Skeletal muscle tissue (tissue), 4 donors: ENCODE results near the gene CYFIP1. TPM values are rescaled to one million over a fixed set of nuclear protein-coding genes. Genes with fewer than 3 reads are reported as not detected.
A peak's percentile ranks its signal among the peaks of the same experiment; 100 is the strongest.

ENCODE experiments used
- H3K27ac ChIP-seq: one replicate; pipeline ENCODE4 v1.7.0; 2013; ENCODE audit warnings: mild to moderate bottlenecking, low read depth, low read length, inconsistent platforms
- H3K27me3 ChIP-seq, 3 donors: one replicate each; pipeline ENCODE4 v1.7.0; 2013; ENCODE audit warnings: low read length in 3 of 3; ENCODE audit not compliant: control insufficient read depth in 3 of 3, insufficient read depth in 3 of 3
- H3K36me3 ChIP-seq, 3 donors: one replicate each; pipeline ENCODE4 v1.7.0; 2013; ENCODE audit warnings: low read length in 3 of 3; ENCODE audit not compliant: control insufficient read depth in 3 of 3, insufficient read depth in 3 of 3
- H3K4me1 ChIP-seq, 3 donors: one replicate each; pipeline ENCODE4 v1.7.0; 2013; ENCODE audit warnings: low read length in 3 of 3, mild to moderate bottlenecking in 3 of 3; ENCODE audit not compliant: control insufficient read depth in 3 of 3, insufficient read depth in 3 of 3
- H3K4me3 ChIP-seq, 3 donors: one replicate each; pipeline ENCODE4 v1.7.0; 2013; ENCODE audit warnings: low read length in 3 of 3
- H3K9ac ChIP-seq, 3 donors: one replicate each; pipeline ENCODE4 v1.7.0; 2013; ENCODE audit warnings: low read length in 3 of 3, mild to moderate bottlenecking in 3 of 3, moderate library complexity in 2 of 3, low read depth in 1 of 3
- H3K9me3 ChIP-seq, 3 donors: one replicate each; pipeline ENCODE4 v1.7.0; 2013; ENCODE audit warnings: low read length in 3 of 3; ENCODE audit not compliant: control insufficient read depth in 3 of 3
- total RNA-seq: library from RNA; depleted of rRNA; stranded (reverse); fragments of >200 nt; gene quantifications from one replicate; pipeline ENCODE4 v1.2.3, GENCODE V29; 2014
- donor health status: Osteomylitis.

Gene CYFIP1
- total RNA-seq, 1 donor from 2014 or later = 49.1 TPM

DNA sequence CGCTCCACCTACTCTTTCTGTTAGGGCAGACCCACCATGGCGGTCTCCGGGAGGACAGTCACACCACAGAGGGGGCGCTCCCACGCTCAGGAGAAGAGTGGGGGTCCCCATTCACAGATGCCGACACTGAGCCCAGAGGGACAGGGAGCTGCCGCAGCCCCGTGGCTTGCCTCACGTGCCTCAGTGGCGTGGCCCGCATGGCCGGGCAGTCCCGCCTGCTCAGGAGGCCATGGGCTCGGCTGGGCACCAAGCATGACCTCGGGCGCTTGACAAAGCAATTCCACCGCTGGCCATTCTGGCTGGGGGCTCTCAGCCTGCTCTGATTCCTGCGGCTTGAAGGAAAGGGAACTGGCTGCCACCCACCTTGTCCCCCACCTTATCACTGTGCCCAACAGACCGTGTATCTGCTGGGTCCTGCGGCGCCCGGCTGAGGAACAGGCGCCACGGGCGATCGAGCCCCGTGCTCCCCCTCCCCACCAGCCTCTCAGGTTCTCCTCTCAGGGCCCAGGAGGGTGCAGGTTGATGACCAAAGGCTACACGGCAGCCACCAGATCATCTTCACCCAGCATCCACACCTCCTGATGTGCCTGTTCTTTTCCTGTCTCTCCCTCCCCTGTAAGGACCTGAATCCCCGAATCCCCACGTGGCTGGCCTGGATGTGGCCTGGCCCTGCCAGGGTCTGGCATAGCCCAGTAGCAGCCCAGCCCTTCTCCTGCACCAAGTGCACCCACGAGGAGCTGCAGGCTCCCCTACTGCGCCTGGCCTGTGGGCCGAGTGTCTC is 20.7 kb downstream of the CYFIP1 start:
- no peaks in the 10 kb centered on the region for H3K36me3 ChIP-seq
- H3K4me1 ChIP-seq = peaks cover 56 to 59% (median 58%) of the 10 kb centered on the region in 3 donors
- no peaks in the 10 kb centered on the region for H3K27me3 ChIP-seq
- H3K9me3 ChIP-seq = no peaks in the 10 kb centered on the region
- no peak overlapping the region for H3K4me3 ChIP-seq
- H3K27ac ChIP-seq = no peak overlapping the region
- H3K9ac ChIP-seq = no peak overlapping the region

DNA sequence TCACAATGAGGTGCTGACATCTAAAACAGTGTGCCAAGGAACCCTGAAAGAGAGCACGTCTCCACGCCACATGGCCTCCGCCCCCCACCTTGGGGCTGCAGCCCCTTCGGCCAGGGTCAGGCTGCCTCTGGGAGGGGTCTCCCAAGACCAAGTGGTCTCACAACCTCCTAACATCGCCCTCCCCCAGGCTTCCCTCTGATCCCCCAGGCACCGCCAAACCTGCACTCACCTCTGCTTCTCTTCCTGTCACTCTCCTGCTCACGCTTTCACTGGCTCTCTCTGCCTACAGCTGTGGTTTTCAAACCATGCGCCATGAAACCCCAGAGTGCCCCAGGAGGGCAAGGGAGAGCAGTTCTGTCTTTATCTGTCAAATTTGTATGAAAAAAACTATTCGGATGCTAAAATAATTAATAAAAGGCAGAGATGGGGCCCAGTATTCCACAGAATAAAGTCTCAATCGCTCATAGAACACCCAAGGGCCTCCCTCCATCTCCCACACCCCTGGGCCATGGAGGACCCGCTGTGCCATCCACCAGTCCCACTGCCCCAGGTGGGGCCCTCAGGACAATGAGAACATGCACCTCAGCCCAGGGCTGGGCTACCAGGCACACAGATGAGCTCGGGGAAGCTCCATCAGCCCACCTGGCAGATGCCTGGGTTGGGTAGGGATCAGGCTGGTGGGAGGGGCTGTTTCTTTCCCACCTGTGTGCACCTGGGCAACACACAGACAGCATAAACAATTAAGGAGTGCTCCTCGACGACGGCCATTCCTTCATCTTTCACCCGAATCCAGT is 21.5 kb downstream of the CYFIP1 start:
- Histone ChIP-seq H3K4me3 (no peak overlapping the region), H3K4me1 (peaks cover 51 to 55% (median 54%) of the 10 kb centered on the region in 3 donors), H3K9ac (no peak overlapping the region), H3K9me3 (no peaks in the 10 kb centered on the region), H3K27me3 (no peaks in the 10 kb centered on the region), H3K27ac (no peak overlapping the region), H3K36me3 (no peaks in the 10 kb centered on the region)

DNA sequence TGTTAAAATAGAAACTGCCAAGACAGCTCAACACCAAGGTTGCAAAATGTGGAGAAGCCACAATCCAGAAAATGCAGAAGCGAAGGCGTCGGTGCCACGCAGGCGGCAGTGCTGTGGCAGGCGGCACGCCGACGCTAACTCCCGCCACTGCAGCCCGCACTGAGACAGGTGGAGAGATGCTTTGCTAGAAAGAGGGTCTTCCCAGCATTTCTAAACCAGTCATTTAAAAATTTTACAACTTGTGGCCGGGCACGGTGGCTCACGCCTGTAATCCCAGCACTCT is 23.2 kb downstream of the CYFIP1 start:
- Histone ChIP-seq H3K4me3 (no peak overlapping the region), H3K27ac (no peak overlapping the region), H3K4me1 (peaks cover 45 to 53% (median 48%) of the 10 kb centered on the region in 3 donors), H3K9ac (no peak overlapping the region), H3K36me3 (no peaks in the 10 kb centered on the region), H3K9me3 (no peaks in the 10 kb centered on the region), H3K27me3 (no peaks in the 10 kb centered on the region)

DNA sequence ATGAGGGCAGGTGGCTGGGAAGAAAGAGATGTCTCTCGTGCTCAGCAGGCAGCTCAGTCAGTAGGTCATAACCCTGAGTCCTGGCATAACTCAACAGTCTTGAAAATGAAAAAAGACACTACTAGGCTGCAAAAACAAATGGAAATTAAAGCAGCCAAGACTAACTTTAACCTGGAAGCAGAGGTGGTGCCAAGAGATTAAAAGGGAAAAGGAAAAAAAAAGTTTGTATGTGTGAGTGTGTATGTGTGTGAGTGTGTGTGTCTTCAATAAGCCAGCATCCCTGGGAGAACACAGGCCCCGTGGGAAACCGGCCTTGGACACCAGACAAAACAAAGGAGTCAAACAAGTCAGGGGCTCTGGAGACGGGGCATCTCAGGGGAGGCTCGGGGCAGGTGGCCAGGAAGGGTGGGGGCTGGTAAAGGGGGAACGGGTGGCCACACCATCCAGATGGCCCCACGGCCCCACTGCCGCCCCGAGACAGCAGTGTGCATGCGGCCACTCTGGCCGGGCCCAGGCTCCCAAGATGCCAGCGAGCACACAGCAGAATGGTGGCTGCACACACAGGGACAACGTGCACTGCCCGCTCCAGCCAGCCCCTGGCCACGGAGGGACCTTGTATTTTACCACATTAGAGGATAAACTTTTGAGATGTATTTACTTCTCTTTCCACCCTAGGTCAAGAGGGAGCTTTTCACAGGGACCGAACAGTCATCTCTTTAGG is 23.8 kb downstream of the CYFIP1 start:
- Histone ChIP-seq H3K36me3 (no peaks in the 10 kb centered on the region), H3K4me1 (peaks cover 41 to 51% (median 48%) of the 10 kb centered on the region in 3 donors), H3K9ac (no peak overlapping the region), H3K27ac (no peak overlapping the region), H3K27me3 (no peaks in the 10 kb centered on the region), H3K9me3 (no peaks in the 10 kb centered on the region), H3K4me3 (no peak overlapping the region)

DNA sequence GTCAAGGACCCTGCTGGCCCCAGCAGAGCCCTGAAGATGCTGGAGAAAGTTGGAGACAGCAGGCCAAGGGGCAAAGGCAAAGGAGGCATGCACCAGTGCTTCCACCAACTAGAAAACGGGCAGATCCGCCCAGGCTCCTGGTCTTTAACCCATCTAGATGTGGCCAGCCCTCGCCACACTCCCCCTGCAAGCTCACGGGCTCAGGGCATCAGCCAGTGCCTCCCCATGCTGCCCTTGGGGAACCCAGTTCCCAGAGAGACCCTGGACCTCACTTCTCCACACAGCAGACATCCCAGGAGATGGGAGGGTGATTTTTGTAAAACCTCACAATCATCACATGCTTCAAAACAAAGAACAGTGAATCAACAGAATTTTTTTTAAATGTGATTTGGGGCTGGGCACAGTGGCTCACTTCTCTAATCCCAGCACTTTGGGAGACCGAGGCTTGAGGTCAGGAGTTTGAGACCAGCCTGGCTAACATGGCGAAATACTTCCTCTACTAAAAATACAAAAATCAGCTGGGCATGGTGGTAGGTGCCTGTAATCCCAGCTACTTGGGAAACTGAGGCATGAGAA is 24.5 kb downstream of the CYFIP1 start:
- no peak overlapping the region for H3K4me3 ChIP-seq
- H3K36me3 ChIP-seq = no peaks in the 10 kb centered on the region
- H3K9me3 ChIP-seq = no peaks in the 10 kb centered on the region
- peaks cover 35 to 52% (median 42%) of the 10 kb centered on the region in 3 donors for H3K4me1 ChIP-seq
- H3K27me3 ChIP-seq = no peaks in the 10 kb centered on the region
- H3K27ac ChIP-seq = no peak overlapping the region
- H3K9ac ChIP-seq = peak overlapping the region in 2 of 3 donors; percentile 1 to 16

DNA sequence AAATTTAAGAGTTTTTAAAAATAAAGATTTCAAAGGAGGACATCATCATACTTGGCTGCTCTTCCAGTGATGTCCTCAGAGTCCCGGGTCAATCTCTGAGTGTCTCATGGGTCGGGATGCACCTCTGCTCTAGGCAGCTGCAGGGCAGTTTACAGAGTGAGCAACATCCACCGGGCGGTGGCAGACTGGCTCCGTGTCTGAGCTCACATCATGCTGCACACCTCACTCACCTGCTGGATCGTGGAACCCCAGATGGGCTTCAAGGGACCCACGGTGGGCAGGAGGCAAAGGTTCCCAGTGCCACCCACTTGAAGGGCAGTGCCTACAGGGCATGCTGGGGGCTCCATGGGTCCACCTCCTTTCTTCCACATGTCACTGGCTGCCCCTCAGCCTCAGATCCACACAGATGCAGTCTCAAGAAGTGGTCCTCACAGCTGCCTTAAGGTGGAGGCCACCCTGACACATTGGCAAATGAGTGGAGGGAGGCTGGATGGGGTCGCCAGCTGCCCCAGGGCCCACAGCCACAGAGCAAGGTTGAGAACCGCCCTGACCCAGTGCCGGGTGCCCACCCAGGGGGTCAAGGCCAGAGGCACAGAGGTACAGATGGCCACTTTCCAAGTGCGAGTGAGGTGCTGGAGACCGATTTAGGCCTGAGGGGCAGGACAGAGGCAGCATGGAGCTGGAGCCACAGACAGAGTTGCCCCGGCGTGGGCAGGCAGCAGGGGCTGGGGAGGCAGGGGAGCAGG is 25.2 kb downstream of the CYFIP1 start:
- no peaks in the 10 kb centered on the region for H3K27me3 ChIP-seq
- no peaks in the 10 kb centered on the region for H3K36me3 ChIP-seq
- H3K27ac ChIP-seq = no peak overlapping the region
- no peak overlapping the region for H3K4me3 ChIP-seq
- H3K4me1 ChIP-seq = peaks cover 32 to 49% (median 36%) of the 10 kb centered on the region in 3 donors
- H3K9me3 ChIP-seq = no peaks in the 10 kb centered on the region
- H3K9ac ChIP-seq = peak overlapping the region in 2 of 3 donors; percentile 1 to 16

DNA sequence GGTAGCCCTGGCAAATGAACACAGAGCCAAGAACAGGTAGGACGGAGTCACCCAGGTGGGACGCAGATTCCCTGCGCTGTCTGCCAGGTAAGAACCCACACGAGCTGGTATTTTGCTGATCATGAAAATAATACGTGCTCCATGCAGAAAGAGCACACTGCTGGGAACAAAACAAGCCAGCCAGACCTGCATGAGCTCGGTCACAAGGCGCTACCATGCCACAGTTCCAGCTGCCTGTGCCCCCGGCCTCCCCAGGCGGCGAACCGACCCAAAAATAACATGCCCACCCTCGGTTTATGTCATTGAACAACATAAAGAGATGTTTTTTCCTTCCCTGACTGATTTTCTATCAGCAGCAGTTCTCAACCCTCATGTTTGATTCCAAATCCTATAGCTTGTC is 25.8 kb downstream of the CYFIP1 start:
- no peaks in the 10 kb centered on the region for H3K36me3 ChIP-seq
- H3K27ac ChIP-seq = no peak overlapping the region
- peaks cover 26 to 47% (median 30%) of the 10 kb centered on the region in 3 donors for H3K4me1 ChIP-seq
- H3K9ac ChIP-seq = no peak overlapping the region
- no peaks in the 10 kb centered on the region for H3K27me3 ChIP-seq
- no peak overlapping the region for H3K4me3 ChIP-seq
- H3K9me3 ChIP-seq = no peaks in the 10 kb centered on the region

DNA sequence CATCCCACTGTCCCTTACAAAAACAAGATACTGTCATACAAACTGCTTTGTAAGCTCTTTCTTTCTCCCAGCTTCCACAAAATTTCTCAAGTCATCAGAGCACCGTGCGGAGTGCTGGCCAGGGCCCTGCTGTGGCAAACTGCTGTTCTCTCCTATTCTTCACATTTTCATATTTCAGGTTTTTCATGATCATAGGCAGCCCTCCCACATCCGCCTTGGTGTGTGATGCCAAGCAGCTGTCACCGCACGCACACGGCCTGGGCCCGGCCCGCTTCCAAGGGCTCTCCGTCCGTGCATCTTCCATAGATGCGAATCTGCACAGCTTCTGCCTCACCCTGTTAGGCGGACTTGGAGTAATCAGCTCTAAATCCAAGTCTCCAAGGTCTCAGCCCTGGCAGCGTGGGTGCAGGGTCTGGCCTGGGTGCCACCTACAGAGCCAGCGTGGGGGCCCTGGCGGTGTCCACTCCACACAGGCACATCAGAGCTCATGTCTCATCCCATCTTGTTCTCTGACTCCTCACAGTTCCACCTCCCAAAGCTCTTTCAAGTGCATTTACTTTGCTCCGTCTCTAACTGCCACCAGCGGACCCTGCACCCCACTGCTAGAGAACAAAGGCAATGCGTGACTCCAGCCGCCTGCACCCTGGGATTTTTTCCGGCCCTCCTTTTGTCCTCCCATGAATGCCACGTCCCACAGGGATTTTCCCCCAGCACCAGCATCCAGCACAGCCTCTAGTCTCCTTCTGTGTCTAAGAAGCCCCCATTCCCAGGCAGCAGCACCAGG is 27.2 kb downstream of the CYFIP1 start:
- Histone ChIP-seq H3K27ac (no peak overlapping the region), H3K36me3 (no peaks in the 10 kb centered on the region), H3K9me3 (no peaks in the 10 kb centered on the region), H3K27me3 (no peaks in the 10 kb centered on the region), H3K9ac (peak overlapping the region in 1 of 3 donors; percentile 20), H3K4me3 (no peak overlapping the region), H3K4me1 (peaks cover 29 to 55% (median 37%) of the 10 kb centered on the region in 3 donors)
